Heart left ventricle (tissue), 16 donors: ENCODE results near the gene SGF29. TPM values are rescaled to one million over a fixed set of nuclear protein-coding genes. Genes with fewer than 3 reads are reported as not detected.

Source experiments
- ATAC-seq, 4 donors: fragments of 200-7000 bp; cut with Tn5 transposase; one replicate each; pipeline ENCODE4 v1.9.1; 2020 to 2022; ENCODE audit warnings: moderate library complexity in 4 of 4, mild to moderate bottlenecking in 3 of 4, moderate number of reproducible peaks in 1 of 4
- DNase-seq, 5 donors: peaks; one replicate each; pipeline ENCODE4 v3.0.0-alpha.2; 2020
- H3K27ac ChIP-seq, 12 donors: fragments of 200-600 bp; sonication (generic) in 4 of 12; one replicate each; pipeline versions ENCODE4 v1.5.0 to v1.8.0; 2016 to 2022; ENCODE audit warnings: mild to moderate bottlenecking in 2 of 12
- H3K27me3 ChIP-seq, 9 donors: fragments of 200-600 bp; sonication (generic) in 2 of 9; one replicate each; pipeline versions ENCODE4 v1.5.1 to v1.8.0; 2016 to 2022; ENCODE audit warnings: mild to moderate bottlenecking in 3 of 9
- H3K36me3 ChIP-seq, 9 donors: fragments of 200-600 bp; sonication (generic) in 2 of 9; one replicate each; pipeline versions ENCODE4 v1.5.0 to v1.8.0; 2018 to 2022; ENCODE audit warnings: mild to moderate bottlenecking in 2 of 9
- H3K4me1 ChIP-seq, 12 donors: fragments of 200-600 bp; sonication (generic) in 4 of 12; one replicate each; pipeline versions ENCODE4 v1.5.0 to v1.8.0; 2016 to 2022; ENCODE audit warnings: mild to moderate bottlenecking in 3 of 12
- H3K4me3 ChIP-seq, 12 donors: fragments of 200-600 bp; sonication (generic) in 4 of 12; one replicate each; pipeline versions ENCODE4 v1.5.0 to v1.8.0; 2017 to 2022; ENCODE audit warnings: mild to moderate bottlenecking in 9 of 12, moderate library complexity in 4 of 12
- H3K9me3 ChIP-seq, 12 donors: fragments of 200-600 bp; sonication (generic) in 4 of 12; one replicate each; pipeline versions ENCODE4 v1.5.0 to v1.8.0; 2016 to 2022; ENCODE audit warnings: mild to moderate bottlenecking in 1 of 12
- POLR2A ChIP-seq, 2 donors: fragments of 450-650 bp; IDR thresholded peaks; one replicate each; pipeline ENCODE4 v1.6.1; 2017; ENCODE audit warnings: antibody characterized with exemption in 2 of 2, mild to moderate bottlenecking in 2 of 2, moderate library complexity in 2 of 2
- WGBS, 4 donors: extraction: QIAGEN DNeasy Blood & Tissue Kit in 2 of 4; methylation state at CpG; one replicate each; pipeline versions ENCODE4 v1.1.5 to v1.1.7; 2013 to 2018; 5-methylcytosine and 5-hydroxymethylcytosine counted together
- intact Hi-C, 10 donors: fragments of 100-400 bp; cut with DNase I; formaldehyde crosslinking; loops; one replicate each; pipeline versions ENCODE4 v1.11.1 to v1.14.2; 2022
- polyA plus RNA-seq, 2 donors: library from polyadenylated mRNA; stranded (reverse); fragments of 200-250 nt; gene quantifications; one replicate each; pipeline ENCODE4 v1.2.3, GENCODE V29; 2013
- total RNA-seq, 9 donors: library from RNA; depleted of rRNA in 2 of 9; stranded (reverse); fragments of >200 nt in 2 of 9; fragmentation: NEBNext Ultra II Directional in 3 of 9; extraction: Animal tissue kit (Norgen Biotek cat#: 25700) in 3 of 9; gene quantifications; one replicate each; pipeline versions ENCODE4 v1.1.0 to v1.2.4, GENCODE V29; 2016 to 2023
- TF ChIP-seq, protein P1 (sequence below), 12 donors: fragments of 200-600 bp; sonication (generic) in 4 of 12; IDR thresholded peaks; one replicate each; pipeline versions ENCODE4 v1.5.0 to v1.8.0; 2018 to 2022; ENCODE audit warnings: antibody characterized with exemption in 12 of 12, mild to moderate bottlenecking in 5 of 12
- donor health status: ischemic (EF 13 %, LVEDD 7.1; RV severe dilation, severe dysfunction).
- donor health status: healthy with polysubstance abuse.
- donor health status: DM: no; HTN: yes; CAD: no.
- donor health status: DM: no; HTN: no; CAD: no.
- donor health status: ischemic (EF 25% LVEDD 6.9; RV normal size, moderate dysfunction).
- donor health status: ischemic (EF 25% LVEDD 5.7; RV mildly dilated, moderate dysfunction).
- donor health status: healthy.
- donor health status: DM: yes; HTN: yes; CAD: no.
- donor health status: ischemic (EF 35%, LVEDD 5.7; RV mildly dilated, moderate dysfunction).
- donor health status: nonischemic (EF 11% LVEDD 7.7; RV severe dilation, severe dysfunction).
- donor health status: DM: yes; HTN: yes; CAD: no.
- donor health status: PGD.
- donor health status: ischemic (EF 29% LVEDD 5.4; RV normal size, mild dysfunction).
- donor health status: nonischemic (EF 23%, LVEDD 6.1; RV moderate dilation, normal function).

The SGF29 gene
- total and polyA plus RNA-seq, 11 donors, result 11.1 to 27.9 (median 15.6) TPM

DNA sequence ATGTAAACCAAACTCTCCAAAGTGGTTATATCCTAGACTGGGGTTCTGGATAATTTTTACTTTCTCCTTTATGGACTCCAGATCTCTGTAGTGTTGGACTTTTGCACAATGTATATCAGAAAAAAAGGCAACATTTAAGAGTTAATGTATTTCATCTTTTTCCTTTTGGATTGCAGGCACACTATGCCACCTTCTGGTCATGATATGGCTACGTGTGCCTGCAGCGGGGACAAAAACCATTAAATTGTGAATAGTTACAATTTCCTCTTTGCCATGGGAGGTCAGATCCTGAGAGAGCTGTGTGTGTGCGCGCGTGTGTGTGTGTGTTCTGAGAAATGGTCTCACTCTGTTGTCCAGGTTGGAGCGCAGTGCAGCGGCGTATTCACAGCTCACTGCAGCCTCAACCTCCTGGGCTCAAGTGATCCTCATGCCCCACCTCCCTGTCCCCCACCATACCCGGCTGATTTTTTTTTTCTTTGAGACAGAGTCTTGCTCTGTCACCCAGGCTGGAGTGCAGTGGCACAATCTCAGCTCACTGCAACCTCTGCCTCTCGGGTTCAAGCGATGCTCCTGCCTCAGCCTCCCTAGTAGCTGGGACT lies 4.3 kb upstream of the SGF29 start:
- 48 to 60% (median 50%) methylated on average over 11 of the region's 11 CpGs for WGBS, 4 donors
- DNase-seq (no peak), ATAC-seq (no peak)
- H3K36me3 ChIP-seq, result no peaks in the 10 kb centered on the region
- H3K4me3 ChIP-seq, result no peak overlapping the region
- H3K27me3 ChIP-seq, result no peaks in the 10 kb centered on the region
- no peak overlapping the region for H3K27ac ChIP-seq
- no peaks in the 10 kb centered on the region for H3K9me3 ChIP-seq
- peaks cover 0 to 7% (median 3%) of the 10 kb centered on the region in 12 donors for H3K4me1 ChIP-seq
- intact Hi-C loops, result loop anchor here in 2 of 10 donors (2.0 to 10.0 kb wide), 2 partner anchors 59 to 75 kb away; partner anchors contain the start of gene NPIPB7 (in 1 of the 2)
- TF ChIP-seq POLR2A (IDR thresholded peaks at IDR 0.05), result no peak
- TF ChIP-seq, protein P1, sequence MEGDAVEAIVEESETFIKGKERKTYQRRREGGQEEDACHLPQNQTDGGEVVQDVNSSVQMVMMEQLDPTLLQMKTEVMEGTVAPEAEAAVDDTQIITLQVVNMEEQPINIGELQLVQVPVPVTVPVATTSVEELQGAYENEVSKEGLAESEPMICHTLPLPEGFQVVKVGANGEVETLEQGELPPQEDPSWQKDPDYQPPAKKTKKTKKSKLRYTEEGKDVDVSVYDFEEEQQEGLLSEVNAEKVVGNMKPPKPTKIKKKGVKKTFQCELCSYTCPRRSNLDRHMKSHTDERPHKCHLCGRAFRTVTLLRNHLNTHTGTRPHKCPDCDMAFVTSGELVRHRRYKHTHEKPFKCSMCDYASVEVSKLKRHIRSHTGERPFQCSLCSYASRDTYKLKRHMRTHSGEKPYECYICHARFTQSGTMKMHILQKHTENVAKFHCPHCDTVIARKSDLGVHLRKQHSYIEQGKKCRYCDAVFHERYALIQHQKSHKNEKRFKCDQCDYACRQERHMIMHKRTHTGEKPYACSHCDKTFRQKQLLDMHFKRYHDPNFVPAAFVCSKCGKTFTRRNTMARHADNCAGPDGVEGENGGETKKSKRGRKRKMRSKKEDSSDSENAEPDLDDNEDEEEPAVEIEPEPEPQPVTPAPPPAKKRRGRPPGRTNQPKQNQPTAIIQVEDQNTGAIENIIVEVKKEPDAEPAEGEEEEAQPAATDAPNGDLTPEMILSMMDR (IDR thresholded peaks at IDR 0.05), result peak; percentile 15 to 58 (median 42)

- peak in 1 of 4 donors; percentile 5 for ATAC-seq
Observed at GRCh38 chr16:28554634-28555423, 1.1 kb downstream of the SGF29 start.

DNA sequence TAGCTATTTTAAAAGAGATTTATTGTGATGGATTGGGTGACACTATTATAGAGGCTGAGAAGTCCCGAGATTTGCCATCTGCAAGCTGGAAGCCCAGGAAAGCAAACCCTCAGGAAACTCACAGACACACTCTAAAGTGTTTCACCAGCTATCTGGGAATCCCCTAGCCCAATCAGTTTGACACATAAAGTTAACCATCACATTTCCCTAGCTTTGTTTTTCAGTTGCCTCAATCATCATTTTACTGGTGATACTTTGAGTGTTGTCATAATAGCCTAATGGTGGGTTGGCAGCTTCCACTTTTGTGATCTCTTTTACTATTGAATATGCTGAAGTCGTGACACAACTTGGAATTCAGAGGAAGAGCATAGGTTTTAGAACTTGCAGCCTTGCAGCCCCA lies 1.8 kb downstream of the SGF29 start:
- no peak for ATAC-seq
- 87 to 95% (median 89%) methylated on average over 2 of the region's 2 CpGs for WGBS, 4 donors
- intact Hi-C loops, result loop anchor here in 4 of 10 donors (2.0 to 10.0 kb wide), 4 partner anchors 49 to 63 kb away; partner anchors contain the start of genes CLN3 (in 2 of the 4) and APOBR (in 1 of the 4)

More at GRCh38 chr16:28554634-28555423, 1.1 kb downstream of the SGF29 start:
- H3K36me3 ChIP-seq, result peaks cover 0 to 33% (median 18%) of the 10 kb centered on the region in 9 donors
- H3K9me3 ChIP-seq, result no peaks in the 10 kb centered on the region
- no peaks in the 10 kb centered on the region for H3K27me3 ChIP-seq
- peak overlapping the region in 8 of 12 donors; percentile 31 to 99 (median 98) for H3K27ac ChIP-seq
- TF ChIP-seq, protein P1 (IDR thresholded peaks at IDR 0.05), result no peak
- no peak for TF ChIP-seq POLR2A (IDR thresholded peaks at IDR 0.05)
- H3K4me3 ChIP-seq, result peak overlapping the region in 11 of 12 donors; percentile 44 to 94 (median 73)
- intact Hi-C loops, result loop anchor here in 7 of 10 donors (1.0 to 10.0 kb wide), 6 partner anchors 50 to 63 kb away; partner anchors contain the start of genes CLN3 (in 5 of the 7) and APOBR (in 3 of the 7)
- H3K4me1 ChIP-seq, result peaks cover 0 to 37% (median 9%) of the 10 kb centered on the region in 12 donors
- no peak for DNase-seq
- WGBS, 4 donors, result 87 to 89% (median 88%) methylated on average over 15 of the region's 15 CpGs

More for the DNA sequence above, 1.8 kb downstream of the SGF29 start:
- no peak for TF ChIP-seq POLR2A (IDR thresholded peaks at IDR 0.05)
- TF ChIP-seq, protein P1 (IDR thresholded peaks at IDR 0.05), result no peak
- no peaks in the 10 kb centered on the region for H3K9me3 ChIP-seq
- peaks cover 0 to 37% (median 9%) of the 10 kb centered on the region in 12 donors for H3K4me1 ChIP-seq
- H3K27me3 ChIP-seq, result no peaks in the 10 kb centered on the region
- peaks cover 0 to 33% (median 20%) of the 10 kb centered on the region in 9 donors for H3K36me3 ChIP-seq
- no peak for DNase-seq
- H3K4me3 ChIP-seq, result no peak overlapping the region
- H3K27ac ChIP-seq, result no peak overlapping the region
